Choroid plexus epithelial cell (primary cell): Measurements from ENCODE around the gene ANGPTL2.

Experiments
- DNase-seq: peaks from one replicate; pipeline ENCODE4 v3.0.0-alpha.2; 2010; ENCODE audit warnings: low read depth
- H3K4me3 ChIP-seq: 2 replicates; pipeline ENCODE4 v1.5.1; 2011; ENCODE audit warnings: low read depth, mild to moderate bottlenecking, control low read depth, low read length, moderate library complexity
- TF ChIP-seq, protein P1 (sequence below): conservative IDR thresholded peaks from 2 replicates; pipeline ENCODE4 v1.5.1; 2011; ENCODE audit warnings: low read depth, mild to moderate bottlenecking, control low read depth, inconsistent platforms, low read length, moderate library complexity

The ANGPTL2 gene

DNA sequence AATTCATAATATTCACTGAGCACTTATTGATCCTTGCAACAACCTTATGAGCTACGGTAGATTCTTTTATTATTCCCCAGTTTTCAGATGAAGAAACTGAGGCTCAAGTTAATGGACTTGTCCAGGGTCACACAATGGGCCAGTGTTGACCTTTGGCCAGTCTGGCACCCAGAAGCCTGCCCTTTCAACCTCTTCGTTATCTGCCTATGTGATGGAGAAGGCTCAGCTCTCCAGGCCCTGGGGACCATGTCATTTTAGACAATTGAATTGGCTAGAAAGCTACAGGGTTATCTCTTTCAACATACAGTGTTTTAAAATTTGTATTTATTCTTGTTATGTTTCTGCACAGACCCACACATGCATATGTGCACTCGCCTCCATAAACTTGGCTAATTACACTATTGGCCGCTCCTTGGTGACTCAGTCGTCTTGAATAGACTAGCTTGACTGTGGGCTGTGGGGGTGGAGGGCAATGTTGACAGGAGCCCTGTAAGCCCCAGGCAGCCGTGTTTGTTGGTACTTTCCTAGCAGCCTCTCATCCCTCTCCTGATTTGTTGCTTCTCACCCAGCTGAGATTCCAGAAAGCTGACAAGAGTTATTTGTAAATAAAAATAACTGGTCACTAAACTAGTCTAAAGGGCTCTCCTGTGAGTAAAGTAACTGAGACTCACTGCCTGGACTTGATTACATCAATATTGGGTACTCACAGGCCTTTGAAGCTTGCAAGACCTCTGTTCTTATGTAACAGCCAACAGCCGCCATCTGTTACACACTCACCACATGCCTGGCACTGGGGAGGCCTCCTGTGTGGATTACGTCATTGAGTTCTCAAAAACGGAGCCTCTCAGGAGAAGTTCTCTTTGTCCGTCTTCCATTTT lies 8.5 kb upstream of the ANGPTL2 start:
- TF ChIP-seq, protein P1, sequence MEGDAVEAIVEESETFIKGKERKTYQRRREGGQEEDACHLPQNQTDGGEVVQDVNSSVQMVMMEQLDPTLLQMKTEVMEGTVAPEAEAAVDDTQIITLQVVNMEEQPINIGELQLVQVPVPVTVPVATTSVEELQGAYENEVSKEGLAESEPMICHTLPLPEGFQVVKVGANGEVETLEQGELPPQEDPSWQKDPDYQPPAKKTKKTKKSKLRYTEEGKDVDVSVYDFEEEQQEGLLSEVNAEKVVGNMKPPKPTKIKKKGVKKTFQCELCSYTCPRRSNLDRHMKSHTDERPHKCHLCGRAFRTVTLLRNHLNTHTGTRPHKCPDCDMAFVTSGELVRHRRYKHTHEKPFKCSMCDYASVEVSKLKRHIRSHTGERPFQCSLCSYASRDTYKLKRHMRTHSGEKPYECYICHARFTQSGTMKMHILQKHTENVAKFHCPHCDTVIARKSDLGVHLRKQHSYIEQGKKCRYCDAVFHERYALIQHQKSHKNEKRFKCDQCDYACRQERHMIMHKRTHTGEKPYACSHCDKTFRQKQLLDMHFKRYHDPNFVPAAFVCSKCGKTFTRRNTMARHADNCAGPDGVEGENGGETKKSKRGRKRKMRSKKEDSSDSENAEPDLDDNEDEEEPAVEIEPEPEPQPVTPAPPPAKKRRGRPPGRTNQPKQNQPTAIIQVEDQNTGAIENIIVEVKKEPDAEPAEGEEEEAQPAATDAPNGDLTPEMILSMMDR = no peak
- H3K4me3 ChIP-seq = no peak overlapping the region
- peak; percentile 97 for DNase-seq

DNA sequence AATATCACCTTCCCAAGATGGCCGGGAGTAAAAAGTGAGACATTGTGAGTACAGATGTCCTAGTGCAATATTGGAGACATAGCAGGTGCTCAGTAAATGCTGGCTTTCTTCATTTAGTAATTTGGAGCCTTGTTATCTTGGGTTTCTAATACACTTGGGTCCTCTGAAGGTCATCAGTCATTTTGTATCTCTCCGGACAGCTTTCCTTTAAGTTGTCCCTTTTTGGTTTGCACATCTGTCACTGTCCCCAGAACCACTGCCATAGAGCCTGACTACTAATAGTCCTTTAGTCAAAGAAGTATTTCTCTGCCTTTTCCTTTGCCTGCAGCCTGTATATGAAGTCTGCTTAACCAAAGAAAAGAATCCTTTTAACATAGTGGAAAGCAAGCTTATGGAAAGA lies 7.8 kb upstream of the ANGPTL2 start:
- TF ChIP-seq, protein P1 = no peak
- no peak for DNase-seq
- H3K4me3 ChIP-seq = no peak overlapping the region

DNA sequence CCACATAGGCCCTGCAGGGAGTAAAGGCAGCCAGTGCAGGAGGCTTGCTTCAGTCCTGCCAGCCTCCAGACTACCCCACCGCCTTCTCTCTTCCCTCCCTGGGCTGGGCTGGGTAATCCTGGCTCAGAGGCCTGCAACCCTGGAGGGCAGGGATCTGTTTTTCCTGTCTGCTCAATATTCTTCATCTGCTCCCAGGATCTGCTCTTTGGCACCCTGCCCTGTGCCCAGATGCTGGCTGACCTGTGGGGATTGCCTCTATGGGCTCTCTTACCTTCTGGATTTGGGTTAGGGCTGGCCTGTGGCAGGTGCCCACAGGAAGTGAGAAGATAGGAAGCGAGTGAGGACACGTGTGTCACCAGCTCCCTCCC lies 7.3 kb upstream of the ANGPTL2 start:
- DNase-seq = no peak
- no peak overlapping the region for H3K4me3 ChIP-seq
- TF ChIP-seq, protein P1 = no peak

DNA sequence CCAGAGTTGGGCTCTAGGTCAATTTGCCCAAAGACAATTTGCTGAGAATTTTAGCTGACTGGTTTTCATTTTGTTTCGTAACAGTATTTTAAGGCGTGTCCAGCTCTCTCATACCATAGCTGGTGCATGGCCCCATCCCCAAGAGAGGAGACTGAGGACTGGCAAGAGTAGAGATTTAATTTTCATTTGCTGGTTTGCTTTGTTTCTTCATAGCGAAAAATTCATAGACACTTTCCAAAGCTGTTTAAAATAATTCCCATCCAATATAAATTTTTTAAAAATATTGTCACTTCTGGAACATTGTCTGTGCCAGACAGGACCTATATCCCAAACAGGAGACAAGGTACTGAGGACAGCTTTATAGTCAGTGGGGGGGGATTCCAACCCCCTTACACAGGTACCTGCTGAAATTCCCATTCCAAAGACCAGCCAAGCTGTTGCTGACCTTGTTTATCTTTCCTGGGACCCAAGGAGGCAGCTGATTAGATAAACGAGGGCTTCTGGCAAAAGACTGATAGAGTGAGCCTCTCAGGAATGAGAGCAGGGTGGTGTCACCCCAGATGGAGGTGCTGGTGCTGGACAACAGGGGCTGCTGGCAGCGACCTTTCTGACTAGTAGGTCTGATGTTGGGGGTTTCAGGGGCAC lies 6.8 kb upstream of the ANGPTL2 start:
- H3K4me3 ChIP-seq = no peak overlapping the region
- DNase-seq = no peak

DNA sequence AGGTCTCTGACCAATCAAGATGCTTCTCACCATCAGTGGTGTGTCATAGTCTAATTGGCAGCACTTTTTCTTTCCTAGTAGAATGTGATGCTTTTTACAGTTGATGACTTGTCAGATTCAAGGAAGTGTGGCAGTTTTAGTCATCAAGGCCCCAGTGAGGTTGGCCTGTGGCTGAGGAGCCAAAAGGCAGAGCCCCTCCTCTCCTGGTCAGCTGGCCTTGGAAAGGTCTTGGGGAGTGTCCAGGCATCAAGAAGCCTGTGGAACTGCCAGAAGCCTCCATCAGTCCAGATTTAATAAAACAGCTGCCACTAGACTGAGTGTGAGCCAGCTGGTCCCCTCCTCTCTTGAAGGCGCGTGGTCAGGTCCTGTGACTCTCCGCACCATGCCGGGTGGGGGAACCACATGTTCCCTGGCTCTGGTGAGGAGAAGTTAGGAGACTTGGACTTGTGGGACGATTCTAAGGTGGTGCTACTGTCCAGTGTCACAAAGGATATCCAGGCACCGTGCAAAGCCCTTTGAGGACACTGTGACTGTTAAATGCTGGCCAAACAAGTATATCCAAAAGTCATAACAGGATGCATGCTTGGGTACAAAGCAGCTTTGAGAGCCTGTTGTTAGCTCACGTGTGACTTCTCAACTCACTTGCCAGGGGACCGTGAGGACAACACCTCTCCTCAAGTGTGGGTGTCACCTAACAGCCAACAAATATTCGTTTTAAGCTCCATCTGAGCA lies 6.1 kb upstream of the ANGPTL2 start:
- TF ChIP-seq, protein P1 = no peak
- DNase-seq = no peak
- H3K4me3 ChIP-seq = no peak overlapping the region

More for the DNA sequence above, 6.8 kb upstream of the ANGPTL2 start:
- TF ChIP-seq, protein P1 = no peak

DNA sequence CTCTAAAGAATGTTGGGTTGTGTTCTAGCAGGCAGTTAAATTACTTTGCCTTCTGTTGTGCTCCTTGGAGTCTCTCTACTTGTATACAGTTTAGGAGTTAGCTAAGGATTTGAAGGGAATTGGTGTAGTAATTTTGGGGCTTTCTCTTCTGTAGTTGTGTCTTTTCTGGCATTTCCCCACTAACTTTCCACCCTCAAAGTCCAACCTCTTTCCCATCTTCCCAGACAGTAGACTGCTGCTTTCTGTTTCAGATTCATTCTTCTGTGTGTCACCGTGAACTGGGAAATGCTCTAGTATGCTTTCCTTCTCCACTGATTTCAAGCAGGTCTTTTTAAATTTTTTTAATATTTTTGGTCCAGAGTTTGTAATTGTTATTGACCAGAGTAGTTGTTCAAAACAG lies 4.5 kb upstream of the ANGPTL2 start:
- TF ChIP-seq, protein P1 = no peak
- no peak overlapping the region for H3K4me3 ChIP-seq
- no peak for DNase-seq
